ENCODE measurements around the gene SH2D3A.

SH2D3A gene

DNA sequence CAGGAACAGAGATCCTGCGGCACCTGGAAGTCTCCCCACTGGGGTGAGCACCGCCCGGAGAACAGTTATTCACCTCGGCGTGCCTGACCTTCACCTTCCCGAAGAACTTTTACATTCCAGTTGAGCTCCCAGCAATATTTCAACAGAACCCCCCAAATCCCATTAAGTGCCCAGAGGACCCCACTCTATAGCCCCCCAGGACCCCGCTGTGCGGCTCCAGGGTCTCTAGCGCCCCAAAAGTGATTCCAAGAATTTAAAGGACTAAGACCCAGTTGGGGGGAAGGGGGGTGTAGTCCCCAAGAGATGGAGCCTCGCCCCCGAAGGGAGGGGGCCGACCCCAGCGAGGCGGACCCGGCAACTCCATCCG, 30.3 kb downstream of the SH2D3A start:
- DNase-seq, result no peak

GRCh38 chr19:6736169-6736916, 30.9 kb downstream of the SH2D3A start:
- peak; percentile 81 to 87 for DNase-seq

- DNase-seq, result no peak
Observed at GRCh38 chr19:6735181-6735911, 31.9 kb downstream of the SH2D3A start.

- DNase-seq, result no peak
Observed at GRCh38 chr19:6734096-6734696, 33.0 kb downstream of the SH2D3A start.

DNA sequence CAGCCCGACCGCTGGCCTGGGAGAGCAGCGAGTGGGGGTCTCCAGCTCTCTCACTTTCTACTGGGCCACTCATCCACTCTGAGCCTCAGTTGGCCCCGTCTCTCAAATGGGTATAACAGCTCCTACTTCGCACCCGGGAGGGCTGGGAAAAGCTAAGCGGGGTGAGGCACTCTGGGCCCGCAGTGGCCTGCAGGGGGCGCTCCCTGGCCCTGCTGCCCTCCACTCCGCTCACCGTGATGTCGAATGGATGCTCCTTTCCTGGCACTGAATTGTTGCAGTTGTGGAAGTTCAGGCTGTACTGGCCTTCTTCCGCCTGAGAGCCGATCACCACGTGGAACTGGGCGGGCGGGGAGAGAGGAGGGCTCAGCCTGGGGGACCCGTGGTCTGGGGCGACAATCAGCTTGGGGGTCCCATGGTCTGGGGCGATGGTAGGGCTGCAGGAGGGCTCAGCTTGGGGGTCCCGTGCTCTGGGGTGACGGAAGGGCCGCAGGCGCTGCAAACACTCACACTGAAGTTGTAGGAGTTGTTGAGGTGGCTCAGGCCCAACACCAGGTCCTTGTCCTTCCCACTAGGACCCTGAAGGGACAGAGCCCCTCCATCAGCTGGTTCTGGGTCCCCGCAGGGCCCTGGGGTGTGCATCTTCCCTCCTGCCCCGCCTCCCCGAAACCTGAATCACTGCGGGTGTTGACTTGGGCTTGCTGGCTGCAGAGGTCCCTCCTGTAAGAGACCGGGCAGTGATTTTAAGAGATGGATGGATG, 33.7 kb downstream of the SH2D3A start:
- no peak for DNase-seq

GRCh38 chr19:6732803-6733337, 34.4 kb downstream of the SH2D3A start:
- DNase-seq, result no peak

- no peak for DNase-seq
Observed at GRCh38 chr19:6731822-6732221, 35.4 kb downstream of the SH2D3A start.

GRCh38 chr19:6730941-6731670, 36.1 kb downstream of the SH2D3A start:
- no peak for DNase-seq

GRCh38 chr19:6730153-6730804, 37.0 kb downstream of the SH2D3A start:
- DNase-seq, result peak; percentile 43 to 65

DNA sequence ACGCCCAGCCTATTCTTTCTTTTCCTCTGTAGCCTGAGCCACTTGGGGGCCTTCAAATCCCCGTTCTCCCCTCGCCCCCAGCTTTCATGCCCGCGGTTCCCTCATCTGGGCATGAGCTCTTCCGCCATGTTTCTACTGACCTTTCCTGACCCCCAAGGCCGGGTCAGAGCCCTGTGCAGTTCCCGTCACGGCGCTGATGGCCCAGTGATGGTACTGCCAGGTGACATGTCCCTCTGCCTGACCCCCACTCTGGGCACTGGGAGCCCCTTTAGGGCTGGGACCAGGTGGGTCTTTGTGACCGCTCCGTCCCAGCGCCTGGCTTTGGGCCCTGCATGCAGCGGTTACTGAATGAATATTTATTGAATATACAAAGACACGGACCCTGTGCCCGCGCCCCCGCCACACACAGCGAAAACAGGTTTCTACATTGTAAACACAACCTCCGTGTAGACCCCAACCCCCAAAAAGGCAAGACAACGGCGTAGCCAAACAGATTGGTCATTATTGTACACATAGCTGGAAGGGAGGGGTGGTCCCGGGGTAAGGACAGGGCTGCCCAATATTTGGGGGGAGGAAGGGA, 37.6 kb downstream of the SH2D3A start:
- no peak for DNase-seq

DNA sequence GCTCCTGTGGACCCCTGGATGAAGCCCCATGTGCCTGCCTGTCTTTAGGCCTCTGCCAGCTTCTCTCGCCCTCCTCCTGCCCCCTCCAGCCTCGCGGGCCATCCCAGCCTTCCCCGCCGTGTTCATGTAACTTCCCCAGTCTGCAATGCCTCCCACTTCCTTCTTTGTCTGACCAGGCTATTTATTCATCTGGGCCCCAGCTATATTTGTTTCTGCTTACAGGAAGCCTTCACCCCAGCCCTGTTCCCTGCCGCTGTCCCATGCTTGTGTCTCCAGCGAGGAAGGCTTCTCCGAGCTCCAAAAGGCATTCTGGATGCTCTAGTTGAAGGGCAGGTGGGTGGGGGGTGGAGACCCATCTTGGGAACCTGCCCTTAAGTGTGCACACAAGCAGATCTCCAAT, 38.9 kb downstream of the SH2D3A start:
- DNase-seq, result peak; percentile 72 to 77

DNA sequence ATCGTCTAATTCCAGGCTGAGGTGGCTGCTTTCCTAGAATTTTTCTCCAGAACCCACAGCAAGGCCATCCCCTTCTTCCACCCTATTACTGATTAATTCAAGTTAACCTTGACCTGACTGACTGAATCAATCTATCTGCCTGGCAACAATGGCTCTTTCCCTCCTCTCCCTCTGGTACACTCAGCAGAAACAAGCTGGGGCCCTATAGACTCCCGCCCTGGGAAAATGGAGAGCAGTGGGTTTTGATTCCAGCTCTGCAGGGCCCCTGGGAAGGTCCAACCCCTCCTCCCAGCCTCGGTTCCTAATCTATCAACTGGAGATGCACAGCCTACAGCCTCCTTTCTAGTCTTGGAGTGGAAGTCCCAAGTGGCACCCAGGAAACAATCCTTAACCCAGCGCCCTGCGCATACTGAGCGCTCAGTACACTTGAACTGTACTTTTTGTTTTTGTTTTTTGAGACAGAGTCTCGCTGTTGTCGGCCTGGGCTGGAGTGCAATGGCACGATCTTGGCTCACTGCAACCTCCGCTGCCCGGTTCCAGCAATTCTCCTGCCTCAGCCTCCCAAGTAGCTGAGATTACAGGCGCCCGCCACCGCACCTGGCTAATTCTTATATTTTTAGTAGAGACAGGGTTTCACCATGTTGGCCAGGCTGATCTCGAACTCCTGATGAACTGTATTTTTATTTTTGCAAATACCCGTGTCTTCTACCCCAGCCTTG, 41.6 kb downstream of the SH2D3A start:
- no peak for DNase-seq

GRCh38 chr19:6724631-6725492, 42.4 kb downstream of the SH2D3A start:
- no peak for DNase-seq

DNA sequence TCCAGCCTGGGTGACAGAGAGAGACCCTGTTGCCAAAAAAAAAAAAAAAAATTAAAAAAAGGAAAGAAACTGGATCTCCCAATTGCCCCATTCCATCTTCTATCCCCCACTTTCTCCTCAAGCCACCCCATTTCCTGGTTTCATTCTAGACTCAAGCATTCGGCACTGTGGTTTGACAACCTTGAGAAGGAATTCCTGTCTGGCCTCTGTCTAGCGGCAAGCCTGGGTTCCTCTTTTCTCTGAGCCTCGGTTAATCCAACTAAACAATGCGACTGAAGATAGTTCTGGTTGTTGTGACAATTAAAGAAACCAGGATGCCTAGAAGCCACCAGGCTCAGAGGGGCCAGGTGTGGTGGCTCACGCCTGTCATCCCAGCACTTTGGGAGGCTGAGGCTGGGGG, 43.5 kb downstream of the SH2D3A start:
- peak in 1 of 2 donors; percentile 45 for DNase-seq

GRCh38 chr19:6723108-6723618, 44.1 kb downstream of the SH2D3A start:
- no peak for DNase-seq

- DNase-seq, result no peak
Observed at GRCh38 chr19:6721773-6722172, 45.5 kb downstream of the SH2D3A start.

- DNase-seq, result peak; percentile 58 to 77
Observed at GRCh38 chr19:6721138-6721474, 46.1 kb downstream of the SH2D3A start.

GRCh38 chr19:6720369-6721137, 46.7 kb downstream of the SH2D3A start, which contains the start of gene C3:
Gene C3, minus strand, starts transcription at chr19:6720650. Its CDS starts 61 bp downstream, at chr19:6720589.
- peak; percentile 92 to 97 for DNase-seq

GRCh38 chr19:6719992-6720368, 47.3 kb downstream of the SH2D3A start:
- no peak for DNase-seq

Measured in inflammatory macrophage treated with lipopolysaccharide for 1 hour (primary cell).